Ishikawa (cell line): ENCODE results near the gene UBE3B.

ENCODE experiments used
- CEBPB ChIP-seq: IDR thresholded peaks from 2 replicates; pipeline ENCODE4 v1.6.1; 2012
- CREB1 ChIP-seq: IDR thresholded peaks from 2 replicates; pipeline ENCODE4 v1.6.1; 2012; ENCODE audit warnings: low read depth
- EGR1 ChIP-seq: IDR thresholded peaks from 2 replicates; pipeline ENCODE4 v1.6.1; 2012
- EP300 ChIP-seq: IDR thresholded peaks from 2 replicates; pipeline ENCODE4 v1.6.1; 2012; ENCODE audit warnings: borderline replicate concordance
- FOXM1 ChIP-seq: IDR thresholded peaks from 2 replicates; pipeline ENCODE4 v1.6.1; 2012; ENCODE audit warnings: low read depth, borderline replicate concordance
- NFIC ChIP-seq: IDR thresholded peaks from 2 replicates; pipeline ENCODE4 v1.6.1; 2012
- RAD21 ChIP-seq: IDR thresholded peaks from 2 replicates; pipeline ENCODE4 v1.6.1; 2012; ENCODE audit warnings: low read depth
- TAF1 ChIP-seq: IDR thresholded peaks from 2 replicates; pipeline ENCODE4 v1.6.1; 2012; ENCODE audit warnings: low read depth, mild to moderate bottlenecking
- TCF12 ChIP-seq: IDR thresholded peaks from 2 replicates; pipeline ENCODE4 v1.6.1; 2012; ENCODE audit warnings: low read depth
- TEAD4 ChIP-seq: IDR thresholded peaks from 2 replicates; pipeline ENCODE4 v1.6.1; 2012
- YY1 ChIP-seq: IDR thresholded peaks from 2 replicates; pipeline ENCODE4 v1.6.1; 2012; ENCODE audit warnings: low read depth
- ZBTB7A ChIP-seq: IDR thresholded peaks from 2 replicates; pipeline ENCODE4 v1.6.1; 2012; ENCODE audit warnings: low read depth
- TF ChIP-seq, protein P1 (sequence below): IDR thresholded peaks from 2 replicates; pipeline ENCODE4 v1.6.1; 2012
- TF ChIP-seq, protein P2 (sequence below): IDR thresholded peaks from 2 replicates; pipeline ENCODE4 v1.6.1; 2012
- TF ChIP-seq, protein P3 (sequence below): IDR thresholded peaks from 2 replicates; pipeline ENCODE4 v1.6.1; 2012; ENCODE audit warnings: low read depth, mild to moderate bottlenecking

Gene UBE3B

DNA sequence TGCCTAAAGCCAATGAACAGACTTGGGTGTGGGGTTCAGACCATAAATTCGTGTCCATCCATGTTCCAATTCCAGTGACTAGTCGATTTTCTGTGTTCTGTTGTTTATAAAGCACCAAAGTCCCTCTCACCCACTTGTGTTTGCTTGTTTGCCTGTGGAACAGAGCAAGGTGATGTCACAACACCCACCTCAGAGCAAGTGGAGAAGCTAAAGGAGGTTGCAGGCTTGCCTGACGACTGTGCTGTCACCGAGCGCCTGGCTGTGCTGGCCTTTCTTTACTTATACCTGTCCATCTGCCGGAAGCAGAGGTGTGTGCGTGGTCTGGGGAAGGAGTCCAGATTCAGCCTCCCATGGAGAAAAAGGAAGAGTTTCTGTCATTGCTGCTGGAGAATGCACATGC is 102.2 kb downstream of the UBE3B start:
- TF ChIP-seq RAD21 (no peak), EP300 (no peak), TCF12 (no peak)

DNA sequence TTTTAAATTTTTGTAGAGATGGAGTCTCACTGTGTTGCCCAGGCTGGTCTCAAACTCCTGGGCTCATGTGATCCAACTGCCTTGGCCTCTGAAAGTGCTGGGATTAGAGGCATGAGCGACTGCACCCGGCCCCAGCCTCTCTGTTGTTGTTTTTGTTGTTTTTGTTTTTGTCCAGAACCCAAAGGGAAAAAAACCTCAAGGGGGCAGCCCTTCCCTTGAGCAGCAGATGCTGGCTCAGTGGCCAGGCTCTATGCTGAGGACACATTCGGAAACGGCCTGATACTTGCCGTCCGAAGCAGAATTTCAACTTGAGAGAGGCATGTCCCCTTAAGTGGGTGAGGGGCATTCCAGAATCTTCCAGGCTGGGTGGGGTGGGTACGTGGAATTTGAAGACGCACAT is 102.8 kb downstream of the UBE3B start:
- TF ChIP-seq FOXM1 (no peak), CREB1 (no peak), TEAD4 (no peak), NFIC (no peak)

DNA sequence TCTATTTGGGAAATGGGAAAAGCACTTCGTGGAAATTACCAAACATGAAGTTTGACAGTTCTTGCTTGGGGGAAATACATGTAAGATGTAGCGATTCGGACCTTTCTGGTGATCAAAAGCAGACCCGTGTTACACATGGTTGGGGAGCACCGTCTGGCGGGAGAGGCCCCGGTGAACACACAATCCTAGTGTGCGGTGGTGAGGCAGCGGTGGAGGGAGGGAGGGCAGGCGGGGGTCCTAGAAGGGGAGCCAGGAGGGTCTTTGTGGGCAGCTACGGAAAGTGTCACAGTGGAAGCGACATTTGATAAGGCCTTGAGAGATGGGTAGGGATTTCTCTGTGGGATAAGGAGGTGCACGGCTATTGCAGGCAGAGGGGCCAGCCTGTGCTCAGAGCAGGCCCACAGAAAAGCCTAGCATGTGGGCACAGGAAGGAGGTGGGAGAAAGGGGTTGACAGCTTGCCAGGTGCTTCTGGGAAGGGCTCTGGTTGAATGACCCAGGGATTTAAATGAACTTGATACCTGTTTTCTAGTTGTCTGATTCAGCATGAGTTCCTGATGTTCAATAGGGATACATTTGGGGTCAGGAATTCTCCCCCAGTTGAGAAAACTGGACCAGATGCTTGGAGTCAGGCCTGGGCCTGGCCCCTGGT is 103.4 kb downstream of the UBE3B start:
- TF ChIP-seq YY1 (no peak), CREB1 (no peak), FOXM1 (no peak)

DNA sequence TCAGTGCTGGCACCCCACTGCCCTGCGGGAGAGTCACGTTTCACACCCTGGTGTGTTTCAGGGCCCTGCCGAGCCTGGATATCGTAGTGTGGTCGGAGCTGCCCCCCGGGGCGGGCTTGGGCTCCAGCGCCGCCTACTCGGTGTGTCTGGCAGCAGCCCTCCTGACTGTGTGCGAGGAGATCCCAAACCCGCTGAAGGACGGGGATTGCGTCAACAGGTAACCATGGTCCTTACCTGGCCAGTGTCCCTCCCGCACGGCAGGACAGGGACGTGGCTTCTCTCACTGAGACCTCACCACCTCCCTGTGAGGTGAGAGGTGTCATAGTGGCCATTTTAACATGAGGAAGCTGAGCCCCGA is 103.9 kb downstream of the UBE3B start:
- TF ChIP-seq TEAD4 = no peak
- no peak for TF ChIP-seq ZBTB7A
- TF ChIP-seq CEBPB = no peak
- TF ChIP-seq FOXM1 = no peak
- no peak for TF ChIP-seq YY1
- TF ChIP-seq EGR1 = no peak
- no peak for TF ChIP-seq EP300
- TF ChIP-seq, protein P1, sequence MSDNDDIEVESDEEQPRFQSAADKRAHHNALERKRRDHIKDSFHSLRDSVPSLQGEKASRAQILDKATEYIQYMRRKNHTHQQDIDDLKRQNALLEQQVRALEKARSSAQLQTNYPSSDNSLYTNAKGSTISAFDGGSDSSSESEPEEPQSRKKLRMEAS = no peak
- TF ChIP-seq TAF1 = no peak

DNA sequence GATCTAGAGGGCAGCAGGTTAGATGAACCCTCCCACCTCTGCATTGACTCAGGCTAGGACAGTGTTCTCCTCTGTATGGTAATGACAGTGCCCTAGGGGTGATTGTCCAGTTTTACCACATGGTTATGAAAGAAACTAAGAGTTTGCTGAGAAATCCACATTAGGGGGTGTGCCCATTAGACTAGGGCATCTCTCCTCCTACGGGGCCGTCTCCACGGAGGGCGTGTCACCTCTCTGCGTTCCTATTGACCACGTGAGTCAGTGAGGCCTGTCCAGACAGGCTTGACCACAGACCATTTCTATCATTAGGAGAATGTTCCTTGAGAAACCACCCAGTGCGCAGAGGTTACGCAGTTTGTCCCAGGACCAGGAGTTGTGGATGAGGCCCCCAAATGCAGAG is 104.4 kb downstream of the UBE3B start:
- TF ChIP-seq EGR1 = no peak
- TF ChIP-seq, protein P2, sequence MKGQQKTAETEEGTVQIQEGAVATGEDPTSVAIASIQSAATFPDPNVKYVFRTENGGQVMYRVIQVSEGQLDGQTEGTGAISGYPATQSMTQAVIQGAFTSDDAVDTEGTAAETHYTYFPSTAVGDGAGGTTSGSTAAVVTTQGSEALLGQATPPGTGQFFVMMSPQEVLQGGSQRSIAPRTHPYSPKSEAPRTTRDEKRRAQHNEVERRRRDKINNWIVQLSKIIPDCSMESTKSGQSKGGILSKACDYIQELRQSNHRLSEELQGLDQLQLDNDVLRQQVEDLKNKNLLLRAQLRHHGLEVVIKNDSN = peak; percentile 67
- TF ChIP-seq FOXM1 = no peak
- no peak for TF ChIP-seq CEBPB
- TF ChIP-seq TCF12 = no peak
- TF ChIP-seq TEAD4 = no peak
- TF ChIP-seq, protein P1 = no peak

DNA sequence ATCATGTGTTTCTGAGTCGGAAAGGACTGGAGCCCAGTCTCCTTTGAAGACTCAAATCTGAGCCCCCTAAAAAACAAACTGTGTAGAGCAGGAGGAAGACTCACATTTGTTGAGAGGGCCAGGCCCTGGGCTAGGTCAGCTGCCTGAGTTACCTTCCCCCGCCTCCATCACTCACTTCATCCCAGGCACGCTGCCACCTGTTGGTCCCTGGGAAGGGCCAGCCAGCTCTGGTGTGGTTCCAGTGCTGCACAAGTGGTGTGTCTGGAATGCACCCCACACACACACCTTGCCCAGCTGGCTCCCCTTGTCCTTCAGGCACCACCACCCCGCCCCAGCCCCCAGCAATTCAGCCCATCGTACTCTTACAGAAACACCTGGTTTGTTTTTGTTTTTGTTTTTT is 105.2 kb downstream of the UBE3B start:
- TF ChIP-seq, protein P1 = no peak
- TF ChIP-seq EGR1 = no peak
- no peak for TF ChIP-seq NFIC
- no peak for TF ChIP-seq TEAD4
- TF ChIP-seq ZBTB7A = no peak
- TF ChIP-seq YY1 = no peak
- no peak for TF ChIP-seq CEBPB
- TF ChIP-seq, protein P3, sequence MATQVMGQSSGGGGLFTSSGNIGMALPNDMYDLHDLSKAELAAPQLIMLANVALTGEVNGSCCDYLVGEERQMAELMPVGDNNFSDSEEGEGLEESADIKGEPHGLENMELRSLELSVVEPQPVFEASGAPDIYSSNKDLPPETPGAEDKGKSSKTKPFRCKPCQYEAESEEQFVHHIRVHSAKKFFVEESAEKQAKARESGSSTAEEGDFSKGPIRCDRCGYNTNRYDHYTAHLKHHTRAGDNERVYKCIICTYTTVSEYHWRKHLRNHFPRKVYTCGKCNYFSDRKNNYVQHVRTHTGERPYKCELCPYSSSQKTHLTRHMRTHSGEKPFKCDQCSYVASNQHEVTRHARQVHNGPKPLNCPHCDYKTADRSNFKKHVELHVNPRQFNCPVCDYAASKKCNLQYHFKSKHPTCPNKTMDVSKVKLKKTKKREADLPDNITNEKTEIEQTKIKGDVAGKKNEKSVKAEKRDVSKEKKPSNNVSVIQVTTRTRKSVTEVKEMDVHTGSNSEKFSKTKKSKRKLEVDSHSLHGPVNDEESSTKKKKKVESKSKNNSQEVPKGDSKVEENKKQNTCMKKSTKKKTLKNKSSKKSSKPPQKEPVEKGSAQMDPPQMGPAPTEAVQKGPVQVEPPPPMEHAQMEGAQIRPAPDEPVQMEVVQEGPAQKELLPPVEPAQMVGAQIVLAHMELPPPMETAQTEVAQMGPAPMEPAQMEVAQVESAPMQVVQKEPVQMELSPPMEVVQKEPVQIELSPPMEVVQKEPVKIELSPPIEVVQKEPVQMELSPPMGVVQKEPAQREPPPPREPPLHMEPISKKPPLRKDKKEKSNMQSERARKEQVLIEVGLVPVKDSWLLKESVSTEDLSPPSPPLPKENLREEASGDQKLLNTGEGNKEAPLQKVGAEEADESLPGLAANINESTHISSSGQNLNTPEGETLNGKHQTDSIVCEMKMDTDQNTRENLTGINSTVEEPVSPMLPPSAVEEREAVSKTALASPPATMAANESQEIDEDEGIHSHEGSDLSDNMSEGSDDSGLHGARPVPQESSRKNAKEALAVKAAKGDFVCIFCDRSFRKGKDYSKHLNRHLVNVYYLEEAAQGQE = no peak
- TF ChIP-seq CREB1 = no peak
- no peak for TF ChIP-seq TCF12
- TF ChIP-seq, protein P2 = no peak
- TF ChIP-seq FOXM1 = no peak
- TF ChIP-seq TAF1 = no peak
- TF ChIP-seq RAD21 = no peak
- no peak for TF ChIP-seq EP300

DNA sequence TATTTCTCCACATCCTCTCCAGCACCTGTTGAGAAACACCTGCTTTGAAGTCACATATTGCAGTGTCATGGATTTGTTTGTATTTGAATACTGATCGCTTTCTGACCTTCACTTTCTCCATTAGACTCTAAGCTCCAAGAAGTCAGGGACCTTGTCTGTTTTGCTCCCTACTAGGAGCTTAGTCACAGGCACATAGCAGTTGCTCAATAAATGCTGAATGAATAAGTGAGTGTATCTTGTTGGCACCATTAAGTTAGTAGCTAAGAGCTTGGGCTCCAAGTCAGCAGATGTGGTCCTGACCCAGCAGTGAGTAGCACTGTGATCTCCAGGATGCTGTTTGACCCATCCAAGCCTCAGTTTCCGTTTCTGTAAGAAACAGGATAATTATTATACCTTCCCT is 106.3 kb downstream of the UBE3B start:
- TF ChIP-seq EP300 = no peak
- TF ChIP-seq, protein P1 = no peak
- TF ChIP-seq TAF1 = no peak
- no peak for TF ChIP-seq CEBPB
- TF ChIP-seq, protein P2 = no peak
- no peak for TF ChIP-seq TCF12
- TF ChIP-seq EGR1 = no peak
- TF ChIP-seq, protein P3 = no peak
- no peak for TF ChIP-seq RAD21
- no peak for TF ChIP-seq ZBTB7A
- TF ChIP-seq CREB1 = no peak
- no peak for TF ChIP-seq NFIC
- TF ChIP-seq TEAD4 = no peak
- no peak for TF ChIP-seq YY1
- no peak for TF ChIP-seq FOXM1
